ENCODE data around the gene CDON. TPM values are rescaled to one million over a fixed set of nuclear protein-coding genes. Genes with fewer than 3 reads are reported as not detected.

CDON gene
- total and polyA plus RNA-seq, 4 donors = 1.5 to 25.6 (median 9.9) TPM

DNA sequence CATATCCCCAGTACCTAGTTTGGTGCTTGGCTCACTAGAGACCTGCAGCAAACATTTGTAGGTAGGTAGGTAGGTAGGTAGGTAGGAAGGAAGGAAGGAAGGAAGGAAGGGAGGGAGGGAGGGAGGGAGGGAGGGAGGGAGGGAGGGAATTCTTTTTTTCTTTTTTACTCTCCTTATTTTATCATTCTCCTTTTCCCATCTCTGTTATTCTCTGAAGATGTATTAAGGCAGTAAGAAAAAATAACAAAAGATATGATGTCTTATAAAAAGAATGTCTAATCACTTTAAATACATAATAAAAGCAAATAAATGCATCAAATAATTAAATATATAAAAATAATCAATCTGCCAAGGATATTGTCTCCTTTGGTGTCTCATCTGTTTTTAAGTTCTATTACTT is 88.4 kb downstream of the CDON start:
- Histone ChIP-seq H3K27ac (ENCODE audit: low read depth in 1 of 2, low read length in 1 of 2) (no peak overlapping the region), H3K4me1 (ENCODE audit: control insufficient read depth in 5 of 5, insufficient read depth in 5 of 5, low read length in 5 of 5) (peaks cover 0 to 13% (median 0%) of the 10 kb centered on the region in 5 donors), H3K4me3 (no peak overlapping the region), H3K36me3 (ENCODE audit: control insufficient read depth in 4 of 4, insufficient read depth in 4 of 4, low read length in 4 of 4) (no peaks in the 10 kb centered on the region), H3K9me3 (ENCODE audit: control insufficient read depth in 4 of 4, insufficient read depth in 3 of 4, low read length in 3 of 4) (no peaks in the 10 kb centered on the region), H3K27me3 (ENCODE audit: control insufficient read depth in 3 of 3, insufficient read depth in 3 of 3, low read length in 2 of 3) (no peaks in the 10 kb centered on the region), H3K9ac (ENCODE audit: insufficient read depth in 1 of 2, low read length in 2 of 2) (no peak overlapping the region)
- TF ChIP-seq, protein P1, sequence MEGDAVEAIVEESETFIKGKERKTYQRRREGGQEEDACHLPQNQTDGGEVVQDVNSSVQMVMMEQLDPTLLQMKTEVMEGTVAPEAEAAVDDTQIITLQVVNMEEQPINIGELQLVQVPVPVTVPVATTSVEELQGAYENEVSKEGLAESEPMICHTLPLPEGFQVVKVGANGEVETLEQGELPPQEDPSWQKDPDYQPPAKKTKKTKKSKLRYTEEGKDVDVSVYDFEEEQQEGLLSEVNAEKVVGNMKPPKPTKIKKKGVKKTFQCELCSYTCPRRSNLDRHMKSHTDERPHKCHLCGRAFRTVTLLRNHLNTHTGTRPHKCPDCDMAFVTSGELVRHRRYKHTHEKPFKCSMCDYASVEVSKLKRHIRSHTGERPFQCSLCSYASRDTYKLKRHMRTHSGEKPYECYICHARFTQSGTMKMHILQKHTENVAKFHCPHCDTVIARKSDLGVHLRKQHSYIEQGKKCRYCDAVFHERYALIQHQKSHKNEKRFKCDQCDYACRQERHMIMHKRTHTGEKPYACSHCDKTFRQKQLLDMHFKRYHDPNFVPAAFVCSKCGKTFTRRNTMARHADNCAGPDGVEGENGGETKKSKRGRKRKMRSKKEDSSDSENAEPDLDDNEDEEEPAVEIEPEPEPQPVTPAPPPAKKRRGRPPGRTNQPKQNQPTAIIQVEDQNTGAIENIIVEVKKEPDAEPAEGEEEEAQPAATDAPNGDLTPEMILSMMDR (IDR thresholded peaks at IDR 0.05; ENCODE audit: control extremely low read depth, extremely low read depth) = no peak
- ATAC-seq (ENCODE audit: insufficient read depth, low FRiP score) (no peak), DNase-seq (no peak)

DNA sequence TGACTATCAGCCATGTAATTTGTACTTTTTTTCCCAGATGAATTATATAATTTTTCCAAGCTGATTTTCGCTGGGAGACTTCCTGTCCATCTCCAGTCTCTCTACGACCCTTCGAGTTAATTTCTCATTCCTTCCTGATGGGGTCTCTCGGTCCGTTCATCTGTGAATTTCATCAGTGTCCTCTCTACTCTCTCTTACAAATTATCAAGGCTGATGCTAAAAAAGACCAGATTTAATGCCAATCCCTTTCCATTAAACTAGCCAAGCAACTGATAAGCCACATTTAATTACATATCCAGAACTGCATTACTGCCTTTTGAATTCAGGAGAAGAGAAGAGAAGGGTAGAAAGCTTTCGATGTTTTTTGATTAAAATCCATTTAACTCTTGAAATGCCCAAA is 91.0 kb downstream of the CDON start:
- TF ChIP-seq, protein P1 (IDR thresholded peaks at IDR 0.05; ENCODE audit: control extremely low read depth, extremely low read depth) = no peak
- DNase-seq (peak in 2 of 3 donors; percentile 77 to 79), ATAC-seq (ENCODE audit: insufficient read depth, low FRiP score) (no peak)
- Histone ChIP-seq H3K9me3 (ENCODE audit: control insufficient read depth in 4 of 4, insufficient read depth in 3 of 4, low read length in 3 of 4) (no peaks in the 10 kb centered on the region), H3K27ac (ENCODE audit: low read depth in 1 of 2, low read length in 1 of 2) (peak overlapping the region in 1 of 2 donors; percentile 2), H3K27me3 (ENCODE audit: control insufficient read depth in 3 of 3, insufficient read depth in 3 of 3, low read length in 2 of 3) (no peaks in the 10 kb centered on the region), H3K4me3 (no peak overlapping the region), H3K36me3 (ENCODE audit: control insufficient read depth in 4 of 4, insufficient read depth in 4 of 4, low read length in 4 of 4) (no peaks in the 10 kb centered on the region), H3K9ac (ENCODE audit: insufficient read depth in 1 of 2, low read length in 2 of 2) (no peak overlapping the region), H3K4me1 (ENCODE audit: control insufficient read depth in 5 of 5, insufficient read depth in 5 of 5, low read length in 5 of 5) (peaks cover 0 to 19% (median 5%) of the 10 kb centered on the region in 5 donors)
- 70 to 84% methylated on average over 6 of the region's 6 CpGs for WGBS, 2 donors

DNA sequence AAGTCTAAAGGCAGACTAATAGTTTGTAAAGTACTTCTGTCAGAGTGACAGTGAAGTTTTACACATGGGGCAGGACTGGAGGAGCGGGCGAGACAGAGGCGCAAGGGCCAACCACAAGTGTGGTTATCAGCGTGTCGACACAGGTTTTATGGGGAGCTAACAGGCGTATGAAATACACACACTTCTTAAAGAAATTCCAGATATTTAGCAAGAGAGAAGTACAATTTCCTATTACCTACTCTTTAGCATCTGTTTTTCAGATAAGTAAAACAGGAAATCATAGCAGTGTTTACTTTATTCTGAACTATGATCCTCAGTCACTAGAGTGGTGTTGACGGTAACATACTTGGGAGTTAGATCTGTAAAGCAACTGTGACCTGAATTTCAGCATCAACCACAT is 94.3 kb downstream of the CDON start:
- DNase-seq (peak; percentile 79 to 92 (median 92)), ATAC-seq (ENCODE audit: insufficient read depth, low FRiP score) (peak; percentile 54)
- Histone ChIP-seq H3K4me1 (ENCODE audit: control insufficient read depth in 5 of 5, insufficient read depth in 5 of 5, low read length in 5 of 5) (peaks cover 0 to 19% (median 5%) of the 10 kb centered on the region in 5 donors), H3K36me3 (ENCODE audit: control insufficient read depth in 4 of 4, insufficient read depth in 4 of 4, low read length in 4 of 4) (no peaks in the 10 kb centered on the region), H3K27me3 (ENCODE audit: control insufficient read depth in 3 of 3, insufficient read depth in 3 of 3, low read length in 2 of 3) (no peaks in the 10 kb centered on the region), H3K4me3 (no peak overlapping the region), H3K9me3 (ENCODE audit: control insufficient read depth in 4 of 4, insufficient read depth in 3 of 4, low read length in 3 of 4) (no peaks in the 10 kb centered on the region), H3K9ac (ENCODE audit: insufficient read depth in 1 of 2, low read length in 2 of 2) (no peak overlapping the region), H3K27ac (ENCODE audit: low read depth in 1 of 2, low read length in 1 of 2) (no peak overlapping the region)
- WGBS, 2 donors = 6 to 20% methylated on average over 7 of the region's 7 CpGs
- TF ChIP-seq, protein P1 (IDR thresholded peaks at IDR 0.05; ENCODE audit: control extremely low read depth, extremely low read depth) = no peak

DNA sequence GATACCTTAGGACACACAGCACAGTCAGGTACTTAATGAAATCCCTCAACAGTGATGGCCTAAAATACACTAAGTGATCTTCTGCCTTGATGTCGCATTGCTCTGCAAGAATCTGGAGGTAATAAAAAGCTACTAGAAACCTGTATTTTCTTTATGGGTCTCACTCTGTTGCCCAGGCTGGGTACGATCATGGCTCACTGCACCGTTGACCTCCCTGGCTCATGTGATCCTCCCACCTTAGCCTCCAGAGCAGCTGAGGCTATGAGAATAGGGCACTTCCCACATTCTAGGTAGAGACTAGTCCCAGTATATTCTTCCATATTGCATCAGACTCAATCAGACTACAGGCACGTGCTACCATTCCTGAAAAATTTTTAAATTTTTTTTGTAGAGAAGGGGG is 95.2 kb downstream of the CDON start:
- 92 to 94% methylated on average over 4 of the region's 4 CpGs for WGBS, 2 donors

More for the DNA sequence above, 95.2 kb downstream of the CDON start:
- H3K4me1 ChIP-seq (ENCODE audit: control insufficient read depth in 5 of 5, insufficient read depth in 5 of 5, low read length in 5 of 5) = peaks cover 0 to 19% (median 5%) of the 10 kb centered on the region in 5 donors
- DNase-seq (no peak), ATAC-seq (ENCODE audit: insufficient read depth, low FRiP score) (no peak)
- no peak overlapping the region for H3K9ac ChIP-seq (ENCODE audit: insufficient read depth in 1 of 2, low read length in 2 of 2)
- H3K36me3 ChIP-seq (ENCODE audit: control insufficient read depth in 4 of 4, insufficient read depth in 4 of 4, low read length in 4 of 4) = no peaks in the 10 kb centered on the region
- TF ChIP-seq, protein P1 (IDR thresholded peaks at IDR 0.05; ENCODE audit: control extremely low read depth, extremely low read depth) = no peak
- no peaks in the 10 kb centered on the region for H3K27me3 ChIP-seq (ENCODE audit: control insufficient read depth in 3 of 3, insufficient read depth in 3 of 3, low read length in 2 of 3)
- H3K27ac ChIP-seq (ENCODE audit: low read depth in 1 of 2, low read length in 1 of 2) = no peak overlapping the region
- H3K4me3 ChIP-seq = no peak overlapping the region
- peaks cover 0 to 2% (median 1%) of the 10 kb centered on the region in 4 donors for H3K9me3 ChIP-seq (ENCODE audit: control insufficient read depth in 4 of 4, insufficient read depth in 3 of 4, low read length in 3 of 4)

Measured in lung (tissue), 12 donors.